Measurements from ENCODE around the gene SPINK1. TPM values are rescaled to one million over a fixed set of nuclear protein-coding genes. Genes with fewer than 3 reads are reported as not detected.
"Not testable (repeated sequence)": the region's sequence is repeated elsewhere in the genome, so short reads cannot be mapped to it uniquely, and the experiment has no call there.

SPINK1 gene
- polyA plus RNA-seq, 1 donor (not counting 4 experiments of a cell fraction or from before 2014, with no cell fraction given), result 0.17 TPM

DNA sequence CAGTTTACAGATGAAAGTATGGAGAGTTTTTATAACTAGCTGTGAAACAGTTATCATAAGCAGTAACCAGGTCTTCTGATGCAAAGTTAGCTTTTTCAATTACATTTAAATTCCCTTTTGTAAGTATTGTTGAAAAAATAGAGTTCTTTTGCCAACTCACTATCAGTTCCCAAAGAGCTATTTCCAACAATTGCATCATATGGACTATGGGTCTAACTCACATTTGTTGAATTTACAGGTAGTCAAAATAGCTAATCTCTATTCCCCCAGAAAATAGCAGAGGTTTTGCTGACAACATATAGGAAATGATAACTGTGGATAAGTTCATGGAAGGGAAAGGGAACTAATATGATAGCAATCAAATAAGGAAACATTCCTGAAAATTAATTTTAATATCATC is 1.4 kb downstream of the SPINK1 start:
- Histone ChIP-seq H2AFZ (ENCODE audit: control insufficient read depth, low read length) (no peak overlapping the region), H3K79me2 (ENCODE audit: control insufficient read depth, insufficient read depth, low read length) (no peaks in the 10 kb centered on the region), H3K9me1 (ENCODE audit: control insufficient read depth, extremely low read depth, insufficient read depth, low read length) (no peaks in the 10 kb centered on the region), H3K27me3 (ENCODE audit: control insufficient read depth, extremely low read depth, insufficient read depth, low read length) (peaks cover 5% of the 10 kb centered on the region), H3K4me3 (ENCODE audit: control insufficient read depth in 2 of 3, extremely low read depth in 1 of 3, insufficient read depth in 2 of 3, low read depth in 1 of 3, low read length in 3 of 3) (no peak overlapping the region), H3K27ac (ENCODE audit: control insufficient read depth, insufficient read depth, low read length) (no peak overlapping the region), H3K36me3 (ENCODE audit: control insufficient read depth in 2 of 2, extremely low read depth in 1 of 2, insufficient read depth in 2 of 2, low read length in 2 of 2) (no peaks in the 10 kb centered on the region), H3K4me1 (ENCODE audit: control insufficient read depth, extremely low read depth, insufficient read depth, low read length) (no peaks in the 10 kb centered on the region), H4K20me1 (ENCODE audit: control insufficient read depth, extremely low read depth, insufficient read depth, low read length) (no peaks in the 10 kb centered on the region), H3K4me2 (ENCODE audit: control insufficient read depth, extremely low read depth, insufficient read depth, low read depth, low read length) (no peak overlapping the region), H3K9ac (ENCODE audit: control insufficient read depth, extremely low read depth, insufficient read depth, low read length) (no peak overlapping the region), H3K9me3 (ENCODE audit: control insufficient read depth, low read depth, low read length) (no peaks in the 10 kb centered on the region)
- no peak for TF ChIP-seq EZH2 (IDR thresholded peaks at IDR 0.05; ENCODE audit: low read length)
- no peak for TF ChIP-seq CTCF (optimal IDR thresholded peaks at IDR 0.05 in 1 of 3, IDR thresholded peaks at IDR 0.05 in 1 of 3, conservative IDR thresholded peaks at IDR 0.05 in 1 of 3; ENCODE audit: extremely low read depth in 1 of 3, insufficient read depth in 2 of 3, low read length in 3 of 3)
- dilution Hi-C loops (cut with MboI; ENCODE audit: extremely low pct_ligation_motif_present, low sequenced_read_pairs), result no loop called here
- FAIRE-seq, result no peak
- DNase-seq (ENCODE audit: low read depth, low spot score), result no peak

GRCh38 chr5:147827017-147827416 is 4.5 kb downstream of the SPINK1 start:
- H4K20me1 ChIP-seq (ENCODE audit: control insufficient read depth, extremely low read depth, insufficient read depth, low read length); H3K9me1 ChIP-seq (ENCODE audit: control insufficient read depth, extremely low read depth, insufficient read depth, low read length); H3K9me3 ChIP-seq (ENCODE audit: control insufficient read depth, low read depth, low read length); H3K4me2 ChIP-seq (ENCODE audit: control insufficient read depth, extremely low read depth, insufficient read depth, low read depth, low read length); H3K27ac ChIP-seq (ENCODE audit: control insufficient read depth, insufficient read depth, low read length); H3K9ac ChIP-seq (ENCODE audit: control insufficient read depth, extremely low read depth, insufficient read depth, low read length); H3K4me1 ChIP-seq (ENCODE audit: control insufficient read depth, extremely low read depth, insufficient read depth, low read length); FAIRE-seq; H3K4me3 ChIP-seq (ENCODE audit: control insufficient read depth in 2 of 3, extremely low read depth in 1 of 3, insufficient read depth in 2 of 3, low read depth in 1 of 3, low read length in 3 of 3); H2AFZ ChIP-seq (ENCODE audit: control insufficient read depth, low read length); H3K27me3 ChIP-seq (ENCODE audit: control insufficient read depth, extremely low read depth, insufficient read depth, low read length); DNase-seq (ENCODE audit: low read depth, low spot score); dilution Hi-C loops (cut with MboI; ENCODE audit: extremely low pct_ligation_motif_present, low sequenced_read_pairs); H3K79me2 ChIP-seq (ENCODE audit: control insufficient read depth, insufficient read depth, low read length); H3K36me3 ChIP-seq (ENCODE audit: control insufficient read depth in 2 of 2, extremely low read depth in 1 of 2, insufficient read depth in 2 of 2, low read length in 2 of 2): not testable (repeated sequence)

DNA sequence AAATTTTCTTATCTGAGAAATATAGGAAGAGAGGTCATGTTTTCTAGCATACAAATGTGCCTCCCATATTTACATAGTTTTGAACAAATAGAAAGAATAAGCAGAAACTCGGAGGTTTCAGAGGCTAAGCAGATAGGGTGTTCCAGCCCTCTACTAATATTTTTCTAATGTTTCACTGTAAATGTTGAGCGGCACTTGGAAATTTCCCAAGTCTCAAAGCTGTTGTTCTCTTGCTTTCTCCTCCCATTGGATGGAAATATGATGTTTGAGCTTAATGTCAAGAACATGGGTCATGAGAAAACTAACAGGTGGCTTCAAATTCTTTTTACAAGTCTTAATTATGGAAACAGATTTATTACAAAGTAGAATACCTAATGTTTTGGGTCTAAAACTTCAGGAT is 5.1 kb downstream of the SPINK1 start:
- no peak for FAIRE-seq
- Histone ChIP-seq H3K9ac (ENCODE audit: control insufficient read depth, extremely low read depth, insufficient read depth, low read length) (no peak overlapping the region), H3K79me2 (ENCODE audit: control insufficient read depth, insufficient read depth, low read length) (no peaks in the 10 kb centered on the region), H3K9me3 (ENCODE audit: control insufficient read depth, low read depth, low read length) (no peaks in the 10 kb centered on the region), H4K20me1 (ENCODE audit: control insufficient read depth, extremely low read depth, insufficient read depth, low read length) (no peaks in the 10 kb centered on the region), H3K9me1 (ENCODE audit: control insufficient read depth, extremely low read depth, insufficient read depth, low read length) (no peaks in the 10 kb centered on the region), H3K36me3 (ENCODE audit: control insufficient read depth in 2 of 2, extremely low read depth in 1 of 2, insufficient read depth in 2 of 2, low read length in 2 of 2) (no peaks in the 10 kb centered on the region), H3K27me3 (ENCODE audit: control insufficient read depth, extremely low read depth, insufficient read depth, low read length) (peaks cover under 1% of the 10 kb centered on the region), H3K4me2 (ENCODE audit: control insufficient read depth, extremely low read depth, insufficient read depth, low read depth, low read length) (no peak overlapping the region), H3K27ac (ENCODE audit: control insufficient read depth, insufficient read depth, low read length) (no peak overlapping the region), H3K4me1 (ENCODE audit: control insufficient read depth, extremely low read depth, insufficient read depth, low read length) (no peaks in the 10 kb centered on the region), H2AFZ (ENCODE audit: control insufficient read depth, low read length) (no peak overlapping the region), H3K4me3 (ENCODE audit: control insufficient read depth in 2 of 3, extremely low read depth in 1 of 3, insufficient read depth in 2 of 3, low read depth in 1 of 3, low read length in 3 of 3) (no peak overlapping the region)
- dilution Hi-C loops (cut with MboI; ENCODE audit: extremely low pct_ligation_motif_present, low sequenced_read_pairs), result no loop called here
- TF ChIP-seq EZH2 (IDR thresholded peaks at IDR 0.05; ENCODE audit: low read length), result no peak
- no peak for TF ChIP-seq CTCF (optimal IDR thresholded peaks at IDR 0.05 in 1 of 3, IDR thresholded peaks at IDR 0.05 in 1 of 3, conservative IDR thresholded peaks at IDR 0.05 in 1 of 3; ENCODE audit: extremely low read depth in 1 of 3, insufficient read depth in 2 of 3, low read length in 3 of 3)
- no peak for DNase-seq (ENCODE audit: low read depth, low spot score)
